HEK293 (cell line): ENCODE measurements around the gene NSG1.

Experiments used
- CTCF ChIA-PET: fragments of 350-600 bp; formaldehyde crosslinking; extraction: SDS; loops from one replicate; lab custom pipeline; 2021; ENCODE audit warnings: antibody characterized with exemption; lab: Yijun Ruan, JAX
- POLR2A ChIA-PET: fragments of 300-600 bp; formaldehyde crosslinking; extraction: SDS; loops from one replicate; lab custom pipeline; 2020; ENCODE audit warnings: antibody characterized with exemption, inconsistent platforms; lab: Yijun Ruan, JAX
- H3K27ac ChIP-seq: fragments of 200-500 bp; sonication (Bioruptor generic); 2 replicates; pipeline ENCODE4 v1.5.1; 2014; ENCODE audit warnings: low read depth, low read length, control low read depth, inconsistent platforms; ENCODE audit errors: extremely low read depth
- H3K36me3 ChIP-seq, 2 experiments: fragments of 200-500 bp in 1 of 2; sonication (Bioruptor generic) in 1 of 2; 1 replicate in 1 of 2; 2 replicates in 1 of 2; pipeline ENCODE4 v1.5.1; 2014 to 2017; ENCODE audit warnings: inconsistent platforms in 2 of 2, low read length in 2 of 2; ENCODE audit not compliant: control insufficient read depth in 2 of 2, insufficient read depth in 1 of 2
- H3K4me1 ChIP-seq: fragments of 200-500 bp; sonication (Bioruptor generic); 2 replicates; pipeline ENCODE4 v1.5.1; 2014; ENCODE audit warnings: mild to moderate bottlenecking, low read length, inconsistent platforms; ENCODE audit not compliant: control insufficient read depth, insufficient read depth
- H3K4me3 ChIP-seq: 2 replicates; pipeline ENCODE4 v1.5.1; 2011; ENCODE audit warnings: low read depth, mild to moderate bottlenecking, control low read depth, low read length, moderate library complexity
- H3K9me3 ChIP-seq: fragments of 200-500 bp; sonication (Bioruptor generic); 2 replicates; pipeline ENCODE4 v1.5.1; 2014; ENCODE audit warnings: low read depth, low read length, inconsistent platforms; ENCODE audit not compliant: control insufficient read depth, insufficient read depth
- BCL11B ChIP-seq: fragments of 450-650 bp; formaldehyde crosslinking; IDR thresholded peaks from 2 replicates; pipeline ENCODE4 v1.5.1; 2016; ENCODE audit warnings: low read depth, missing biosample characterization, missing genetic modification characterization
- KLF17 ChIP-seq: fragments of 450-650 bp; formaldehyde crosslinking; IDR thresholded peaks from 2 replicates; pipeline ENCODE4 v1.5.1; 2016; ENCODE audit warnings: missing biosample characterization, missing genetic modification characterization
- MEIS1 ChIP-seq: sonication (generic); formaldehyde crosslinking; IDR thresholded peaks from 2 replicates; pipeline ENCODE4 v1.8.1; 2022; ENCODE audit warnings: missing genetic modification reagents, mild to moderate bottlenecking, borderline replicate concordance
- SCRT2 ChIP-seq: fragments of 450-650 bp; formaldehyde crosslinking; IDR thresholded peaks from 2 replicates; pipeline ENCODE4 v1.5.1; 2016; ENCODE audit warnings: missing biosample characterization, missing genetic modification characterization
- SP2 ChIP-seq: fragments of 450-650 bp; formaldehyde crosslinking; IDR thresholded peaks from 2 replicates; pipeline ENCODE4 v1.5.1; 2016; ENCODE audit warnings: missing biosample characterization, missing genetic modification characterization
- ZBTB11 ChIP-seq: fragments of 450-650 bp; formaldehyde crosslinking; conservative IDR thresholded peaks from 2 replicates; pipeline ENCODE4 v1.5.1; 2016; ENCODE audit warnings: low read depth, missing biosample characterization, missing genetic modification characterization
- ZNF133 ChIP-seq: fragments of 450-650 bp; formaldehyde crosslinking; IDR thresholded peaks from 2 replicates; pipeline ENCODE4 v1.5.1; 2016; ENCODE audit warnings: missing biosample characterization, missing genetic modification characterization
- ZNF148 ChIP-seq: fragments of 450-650 bp; formaldehyde crosslinking; IDR thresholded peaks from 2 replicates; pipeline ENCODE4 v1.5.0; 2017; ENCODE audit warnings: missing biosample characterization, missing genetic modification characterization, borderline replicate concordance
- ZNF157 ChIP-seq: fragments of 450-650 bp; formaldehyde crosslinking; IDR thresholded peaks from 2 replicates; pipeline ENCODE4 v1.5.1; 2016; ENCODE audit warnings: missing biosample characterization, missing genetic modification characterization
- ZNF214 ChIP-seq: fragments of 450-650 bp; formaldehyde crosslinking; IDR thresholded peaks from 2 replicates; pipeline ENCODE4 v1.5.1; 2017; ENCODE audit warnings: missing biosample characterization, mild to moderate bottlenecking, missing genetic modification characterization, borderline replicate concordance
- ZNF239 ChIP-seq: fragments of 450-650 bp; formaldehyde crosslinking; IDR thresholded peaks from 2 replicates; pipeline ENCODE4 v1.5.1; 2016; ENCODE audit warnings: missing biosample characterization, missing genetic modification characterization
- ZNF433 ChIP-seq: fragments of 450-650 bp; formaldehyde crosslinking; IDR thresholded peaks from 2 replicates; pipeline ENCODE4 v1.5.1; 2016; ENCODE audit warnings: missing biosample characterization, missing genetic modification characterization, low read depth
- ZNF510 ChIP-seq: fragments of 450-650 bp; formaldehyde crosslinking; IDR thresholded peaks from 2 replicates; pipeline ENCODE4 v1.5.1; 2018; ENCODE audit warnings: mild to moderate bottlenecking, missing genetic modification characterization, missing biosample characterization; ENCODE audit not compliant: insufficient replicate concordance
- ZNF777 ChIP-seq: fragments of 450-650 bp; formaldehyde crosslinking; IDR thresholded peaks from 2 replicates; pipeline ENCODE4 v1.5.1; 2017; ENCODE audit warnings: missing biosample characterization, missing genetic modification characterization, borderline replicate concordance
- TF ChIP-seq, protein P1 (sequence below): fragments of 450-650 bp; formaldehyde crosslinking; IDR thresholded peaks from 2 replicates; pipeline ENCODE4 v1.5.1; 2016; ENCODE audit warnings: missing biosample characterization, missing genetic modification characterization, borderline replicate concordance
- TF ChIP-seq, protein P2 (sequence below): sonication (generic); formaldehyde crosslinking; IDR thresholded peaks from 2 replicates; pipeline ENCODE4 v1.8.1; 2022; ENCODE audit warnings: mild to moderate bottlenecking, moderate library complexity, missing genetic modification reagents
- TF ChIP-seq, protein P3 (sequence below): fragments of 450-650 bp; formaldehyde crosslinking; IDR thresholded peaks from 2 replicates; pipeline ENCODE4 v1.5.1; 2016; ENCODE audit warnings: missing biosample characterization, missing genetic modification characterization

Gene NSG1

GRCh38 chr4:4413806-4414205, 26.9 kb downstream of the NSG1 start (continued):
- TF ChIP-seq, protein P1, sequence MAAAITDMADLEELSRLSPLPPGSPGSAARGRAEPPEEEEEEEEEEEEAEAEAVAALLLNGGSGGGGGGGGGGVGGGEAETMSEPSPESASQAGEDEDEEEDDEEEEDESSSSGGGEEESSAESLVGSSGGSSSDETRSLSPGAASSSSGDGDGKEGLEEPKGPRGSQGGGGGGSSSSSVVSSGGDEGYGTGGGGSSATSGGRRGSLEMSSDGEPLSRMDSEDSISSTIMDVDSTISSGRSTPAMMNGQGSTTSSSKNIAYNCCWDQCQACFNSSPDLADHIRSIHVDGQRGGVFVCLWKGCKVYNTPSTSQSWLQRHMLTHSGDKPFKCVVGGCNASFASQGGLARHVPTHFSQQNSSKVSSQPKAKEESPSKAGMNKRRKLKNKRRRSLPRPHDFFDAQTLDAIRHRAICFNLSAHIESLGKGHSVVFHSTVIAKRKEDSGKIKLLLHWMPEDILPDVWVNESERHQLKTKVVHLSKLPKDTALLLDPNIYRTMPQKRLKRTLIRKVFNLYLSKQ (tag by site-specific recombination) = no peak
- TF ChIP-seq BCL11B (tag by site-specific recombination) (no peak), ZNF433 (tag by site-specific recombination) (no peak), SP2 (tag by site-specific recombination) (no peak)

GRCh38 chr4:4415107-4415805, 28.4 kb downstream of the NSG1 start:
- Histone ChIP-seq H3K4me3 (no peak overlapping the region), H3K9me3 (no peaks in the 10 kb centered on the region), H3K36me3 (peaks cover 0 to 31% of the 10 kb centered on the region in 2 experiments; a peak in 1 of 3 replicates), H3K27ac (no peak overlapping the region), H3K4me1 (no peaks in the 10 kb centered on the region)
- peak; percentile 84 for TF ChIP-seq SCRT2 (tag by site-specific recombination)
- TF ChIP-seq ZBTB11 (tag by site-specific recombination) = no peak
- TF ChIP-seq ZNF214 = no peak
- TF ChIP-seq MEIS1 (CRISPR knock-in tag) = no peak
- POLR2A ChIA-PET = no interaction called here
- CTCF ChIA-PET = no interaction called here

DNA sequence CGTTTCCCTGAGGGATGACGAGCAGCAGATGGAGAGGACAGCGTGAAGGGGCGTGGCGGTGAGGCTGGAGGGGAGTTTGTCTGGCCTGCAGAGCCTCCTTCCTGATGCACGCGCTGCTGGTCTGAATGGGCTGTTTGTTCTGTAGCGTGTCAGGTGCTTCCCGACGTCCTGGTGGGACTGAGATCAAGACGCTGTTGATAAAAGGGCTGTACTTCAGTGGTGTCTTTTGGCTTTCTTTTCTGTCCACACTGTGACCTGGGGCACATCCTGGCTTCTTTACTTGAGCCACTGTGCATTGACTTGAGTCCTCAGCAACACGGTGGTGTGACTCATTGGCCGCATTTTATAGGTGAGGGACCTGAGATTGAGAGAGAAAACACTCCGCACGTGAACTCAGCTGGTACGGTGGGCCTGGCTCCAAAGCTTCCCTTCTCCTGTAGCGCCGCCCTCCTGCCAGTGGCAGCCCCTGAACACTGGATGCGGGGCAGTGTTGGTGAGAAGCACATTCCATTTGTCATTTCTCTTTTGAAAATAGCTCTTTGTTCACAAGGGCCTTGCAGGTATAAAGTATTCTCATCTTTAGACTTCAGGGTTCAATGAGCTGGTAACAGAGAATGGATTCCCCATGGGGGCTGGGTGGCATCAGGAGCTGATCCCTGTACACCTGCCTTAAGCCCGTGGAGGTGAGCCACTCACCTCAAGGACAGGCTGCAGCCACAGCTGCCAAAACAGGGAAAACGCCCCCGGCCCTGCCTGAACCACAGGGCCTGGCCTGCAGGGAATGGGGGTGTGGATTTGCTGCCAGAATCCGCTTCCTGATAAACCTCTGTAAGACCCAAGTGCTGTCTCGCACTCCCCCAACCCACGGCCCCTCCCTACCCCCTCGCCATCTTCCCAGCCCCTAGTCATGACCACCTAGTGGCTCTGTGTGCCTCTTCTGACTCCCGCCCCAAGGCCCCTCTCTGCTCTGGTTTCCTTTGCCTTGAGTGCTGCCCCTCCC, 29.2 kb downstream of the NSG1 start:
- H3K4me3 ChIP-seq = no peak overlapping the region
- H3K36me3 ChIP-seq = peaks cover 0 to 40% of the 10 kb centered on the region in 2 experiments; a peak in 1 of 3 replicates
- POLR2A ChIA-PET = no interaction called here
- CTCF ChIA-PET = interaction anchor here (0.6 kb wide), 1 partner anchor 96 kb away, joined by 3 read pairs; no protein-coding TSS in a partner anchor
- TF ChIP-seq, protein P2, sequence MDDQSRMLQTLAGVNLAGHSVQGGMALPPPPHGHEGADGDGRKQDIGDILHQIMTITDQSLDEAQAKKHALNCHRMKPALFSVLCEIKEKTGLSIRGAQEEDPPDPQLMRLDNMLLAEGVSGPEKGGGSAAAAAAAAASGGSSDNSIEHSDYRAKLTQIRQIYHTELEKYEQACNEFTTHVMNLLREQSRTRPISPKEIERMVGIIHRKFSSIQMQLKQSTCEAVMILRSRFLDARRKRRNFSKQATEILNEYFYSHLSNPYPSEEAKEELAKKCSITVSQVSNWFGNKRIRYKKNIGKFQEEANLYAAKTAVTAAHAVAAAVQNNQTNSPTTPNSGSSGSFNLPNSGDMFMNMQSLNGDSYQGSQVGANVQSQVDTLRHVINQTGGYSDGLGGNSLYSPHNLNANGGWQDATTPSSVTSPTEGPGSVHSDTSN (CRISPR knock-in tag) = no peak
- no peak for TF ChIP-seq ZNF148 (tag by site-specific recombination)
- TF ChIP-seq KLF17 = no peak
- no peak for TF ChIP-seq ZNF157
- TF ChIP-seq ZNF133 (tag by site-specific recombination) = no peak
- TF ChIP-seq ZNF777 (tag by site-specific recombination) = no peak
- no peak for TF ChIP-seq ZNF239
- TF ChIP-seq BCL11B (tag by site-specific recombination) = no peak
- TF ChIP-seq, protein P3, sequence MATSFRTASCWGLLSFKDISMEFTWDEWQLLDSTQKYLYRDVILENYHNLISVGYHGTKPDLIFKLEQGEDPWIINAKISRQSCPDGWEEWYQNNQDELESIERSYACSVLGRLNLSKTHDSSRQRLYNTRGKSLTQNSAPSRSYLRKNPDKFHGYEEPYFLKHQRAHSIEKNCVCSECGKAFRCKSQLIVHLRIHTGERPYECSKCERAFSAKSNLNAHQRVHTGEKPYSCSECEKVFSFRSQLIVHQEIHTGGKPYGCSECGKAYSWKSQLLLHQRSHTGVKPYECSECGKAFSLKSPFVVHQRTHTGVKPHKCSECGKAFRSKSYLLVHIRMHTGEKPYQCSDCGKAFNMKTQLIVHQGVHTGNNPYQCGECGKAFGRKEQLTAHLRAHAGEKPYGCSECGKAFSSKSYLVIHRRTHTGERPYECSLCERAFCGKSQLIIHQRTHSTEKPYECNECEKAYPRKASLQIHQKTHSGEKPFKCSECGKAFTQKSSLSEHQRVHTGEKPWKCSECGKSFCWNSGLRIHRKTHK (tag by site-specific recombination) = no peak
- TF ChIP-seq ZNF510 (tag by site-specific recombination) = no peak
- TF ChIP-seq, all 188 proteins: peak for 0
- Histone ChIP-seq H3K9me3 (no peaks in the 10 kb centered on the region), H3K27ac (no peak overlapping the region), H3K4me1 (no peaks in the 10 kb centered on the region)
